Measurements from ENCODE around the gene SNRNP200.

- TF ChIP-seq ZNF24 (tag by site-specific recombination; IDR thresholded peaks at IDR 0.05) (no peak), REST (tag by site-specific recombination; IDR thresholded peaks at IDR 0.05) (no peak), SP2 (tag by site-specific recombination; IDR thresholded peaks at IDR 0.05) (no peak), CTCF (tag by site-specific recombination; IDR thresholded peaks at IDR 0.05) (no peak), ZNF211 (tag by site-specific recombination; IDR thresholded peaks at IDR 0.05; ENCODE audit: low read depth) (no peak), ZBTB48 (tag by site-specific recombination; IDR thresholded peaks at IDR 0.05) (no peak), REPIN1 (tag by site-specific recombination; IDR thresholded peaks at IDR 0.05; ENCODE audit: low read depth) (no peak), ZNF544 (tag by site-specific recombination; IDR thresholded peaks at IDR 0.05) (no peak)
Measured at GRCh38 chr2:96354492-96354891, 49.1 kb upstream of the SNRNP200 start.
